ENCODE data around the gene SMIM12.

SMIM12 gene

GRCh38 chr1:34851431-34852105, 8.0 kb downstream of the SMIM12 start:
- no peak overlapping the region for H3K9ac ChIP-seq (ENCODE audit: low read length)
- no peaks in the 10 kb centered on the region for H3K9me3 ChIP-seq (ENCODE audit: control insufficient read depth, low read length)
- H3K4me3 ChIP-seq (ENCODE audit: low read length): no peak overlapping the region
- no peaks in the 10 kb centered on the region for H3K27me3 ChIP-seq (ENCODE audit: control insufficient read depth, insufficient read depth, low read length)
- peaks cover 3% of the 10 kb centered on the region for H3K4me1 ChIP-seq (ENCODE audit: control insufficient read depth, insufficient read depth, low read length)
- H3K36me3 ChIP-seq (ENCODE audit: control insufficient read depth, insufficient read depth, low read length): peaks cover 4% of the 10 kb centered on the region

GRCh38 chr1:34850382-34850781, 9.2 kb downstream of the SMIM12 start:
- H3K36me3 ChIP-seq (ENCODE audit: control insufficient read depth, insufficient read depth, low read length): peaks cover 4% of the 10 kb centered on the region

GRCh38 chr1:34847094-34847493, 12.5 kb downstream of the SMIM12 start:
- Histone ChIP-seq H3K4me1 (ENCODE audit: control insufficient read depth, insufficient read depth, low read length) (peaks cover 35% of the 10 kb centered on the region), H3K27me3 (ENCODE audit: control insufficient read depth, insufficient read depth, low read length) (no peaks in the 10 kb centered on the region), H3K9me3 (ENCODE audit: control insufficient read depth, low read length) (no peaks in the 10 kb centered on the region), H3K4me3 (ENCODE audit: low read length) (no peak overlapping the region), H3K36me3 (ENCODE audit: control insufficient read depth, insufficient read depth, low read length) (no peaks in the 10 kb centered on the region), H3K9ac (ENCODE audit: low read length) (no peak overlapping the region)

More at GRCh38 chr1:34850382-34850781, 9.2 kb downstream of the SMIM12 start:
- Histone ChIP-seq H3K4me1 (ENCODE audit: control insufficient read depth, insufficient read depth, low read length) (peaks cover 12% of the 10 kb centered on the region), H3K9ac (ENCODE audit: low read length) (no peak overlapping the region), H3K27me3 (ENCODE audit: control insufficient read depth, insufficient read depth, low read length) (no peaks in the 10 kb centered on the region), H3K9me3 (ENCODE audit: control insufficient read depth, low read length) (no peaks in the 10 kb centered on the region), H3K4me3 (ENCODE audit: low read length) (no peak overlapping the region)

DNA sequence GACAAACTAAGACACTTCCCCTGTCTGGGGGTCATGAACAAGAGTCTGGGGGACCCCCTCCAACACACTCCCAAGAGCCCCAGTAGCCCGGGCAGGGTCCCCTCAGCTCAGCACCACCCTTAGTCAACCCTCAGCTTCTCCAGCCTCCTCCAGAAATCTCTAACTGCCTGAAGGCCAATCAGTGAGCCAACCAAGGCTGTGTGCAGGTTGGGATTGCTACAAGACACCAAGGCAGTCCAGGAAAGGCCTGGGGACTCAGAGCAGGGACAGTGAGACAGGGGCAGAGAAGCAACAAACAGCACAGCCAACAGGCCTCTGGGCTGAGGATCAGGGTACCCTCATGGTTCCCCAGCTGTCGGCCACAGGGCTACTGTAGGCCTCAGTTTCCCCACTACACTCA, 13.3 kb downstream of the SMIM12 start:
- Histone ChIP-seq H3K4me1 (ENCODE audit: control insufficient read depth, insufficient read depth, low read length) (peaks cover 38% of the 10 kb centered on the region), H3K9ac (ENCODE audit: low read length) (no peak overlapping the region), H3K36me3 (ENCODE audit: control insufficient read depth, insufficient read depth, low read length) (no peaks in the 10 kb centered on the region), H3K4me3 (ENCODE audit: low read length) (no peak overlapping the region), H3K9me3 (ENCODE audit: control insufficient read depth, low read length) (no peaks in the 10 kb centered on the region), H3K27me3 (ENCODE audit: control insufficient read depth, insufficient read depth, low read length) (no peaks in the 10 kb centered on the region)

GRCh38 chr1:34845131-34845901, 14.2 kb downstream of the SMIM12 start:
- peaks cover 38% of the 10 kb centered on the region for H3K4me1 ChIP-seq (ENCODE audit: control insufficient read depth, insufficient read depth, low read length)
- no peaks in the 10 kb centered on the region for H3K9me3 ChIP-seq (ENCODE audit: control insufficient read depth, low read length)
- H3K27me3 ChIP-seq (ENCODE audit: control insufficient read depth, insufficient read depth, low read length): no peaks in the 10 kb centered on the region
- no peaks in the 10 kb centered on the region for H3K36me3 ChIP-seq (ENCODE audit: control insufficient read depth, insufficient read depth, low read length)
- no peak overlapping the region for H3K4me3 ChIP-seq (ENCODE audit: low read length)
- H3K9ac ChIP-seq (ENCODE audit: low read length): no peak overlapping the region

GRCh38 chr1:34844252-34844634, 15.3 kb downstream of the SMIM12 start:
- Histone ChIP-seq H3K9ac (ENCODE audit: low read length) (no peak overlapping the region), H3K27me3 (ENCODE audit: control insufficient read depth, insufficient read depth, low read length) (no peaks in the 10 kb centered on the region), H3K36me3 (ENCODE audit: control insufficient read depth, insufficient read depth, low read length) (no peaks in the 10 kb centered on the region), H3K9me3 (ENCODE audit: control insufficient read depth, low read length) (no peaks in the 10 kb centered on the region), H3K4me3 (ENCODE audit: low read length) (no peak overlapping the region), H3K4me1 (ENCODE audit: control insufficient read depth, insufficient read depth, low read length) (peaks cover 38% of the 10 kb centered on the region)

- H3K4me3 ChIP-seq (ENCODE audit: low read length): no peak overlapping the region
- no peak overlapping the region for H3K9ac ChIP-seq (ENCODE audit: low read length)
- no peaks in the 10 kb centered on the region for H3K27me3 ChIP-seq (ENCODE audit: control insufficient read depth, insufficient read depth, low read length)
- H3K4me1 ChIP-seq (ENCODE audit: control insufficient read depth, insufficient read depth, low read length): peaks cover 38% of the 10 kb centered on the region
- H3K36me3 ChIP-seq (ENCODE audit: control insufficient read depth, insufficient read depth, low read length): no peaks in the 10 kb centered on the region
- H3K9me3 ChIP-seq (ENCODE audit: control insufficient read depth, low read length): no peaks in the 10 kb centered on the region
These were observed 15.9 kb downstream of the SMIM12 start for GRCh38 chr1:34843392-34844251.

- Histone ChIP-seq H3K9ac (ENCODE audit: low read length) (no peak overlapping the region), H3K36me3 (ENCODE audit: control insufficient read depth, insufficient read depth, low read length) (no peaks in the 10 kb centered on the region), H3K27me3 (ENCODE audit: control insufficient read depth, insufficient read depth, low read length) (no peaks in the 10 kb centered on the region), H3K9me3 (ENCODE audit: control insufficient read depth, low read length) (no peaks in the 10 kb centered on the region), H3K4me3 (ENCODE audit: low read length) (no peak overlapping the region), H3K4me1 (ENCODE audit: control insufficient read depth, insufficient read depth, low read length) (peaks cover 38% of the 10 kb centered on the region)
These were observed 16.6 kb downstream of the SMIM12 start for GRCh38 chr1:34842952-34843371.

- Histone ChIP-seq H3K36me3 (ENCODE audit: control insufficient read depth, insufficient read depth, low read length) (no peaks in the 10 kb centered on the region), H3K4me1 (ENCODE audit: control insufficient read depth, insufficient read depth, low read length) (peaks cover 38% of the 10 kb centered on the region), H3K9me3 (ENCODE audit: control insufficient read depth, low read length) (no peaks in the 10 kb centered on the region), H3K27me3 (ENCODE audit: control insufficient read depth, insufficient read depth, low read length) (no peaks in the 10 kb centered on the region), H3K4me3 (ENCODE audit: low read length) (no peak overlapping the region), H3K9ac (ENCODE audit: low read length) (no peak overlapping the region)
These were observed 17.5 kb downstream of the SMIM12 start for GRCh38 chr1:34842073-34842472.

- Histone ChIP-seq H3K4me1 (ENCODE audit: control insufficient read depth, insufficient read depth, low read length) (peaks cover 30% of the 10 kb centered on the region), H3K9me3 (ENCODE audit: control insufficient read depth, low read length) (no peaks in the 10 kb centered on the region), H3K27me3 (ENCODE audit: control insufficient read depth, insufficient read depth, low read length) (no peaks in the 10 kb centered on the region), H3K4me3 (ENCODE audit: low read length) (no peak overlapping the region), H3K9ac (ENCODE audit: low read length) (no peak overlapping the region), H3K36me3 (ENCODE audit: control insufficient read depth, insufficient read depth, low read length) (no peaks in the 10 kb centered on the region)
These were observed 19.1 kb downstream of the SMIM12 start for GRCh38 chr1:34840426-34840825.

DNA sequence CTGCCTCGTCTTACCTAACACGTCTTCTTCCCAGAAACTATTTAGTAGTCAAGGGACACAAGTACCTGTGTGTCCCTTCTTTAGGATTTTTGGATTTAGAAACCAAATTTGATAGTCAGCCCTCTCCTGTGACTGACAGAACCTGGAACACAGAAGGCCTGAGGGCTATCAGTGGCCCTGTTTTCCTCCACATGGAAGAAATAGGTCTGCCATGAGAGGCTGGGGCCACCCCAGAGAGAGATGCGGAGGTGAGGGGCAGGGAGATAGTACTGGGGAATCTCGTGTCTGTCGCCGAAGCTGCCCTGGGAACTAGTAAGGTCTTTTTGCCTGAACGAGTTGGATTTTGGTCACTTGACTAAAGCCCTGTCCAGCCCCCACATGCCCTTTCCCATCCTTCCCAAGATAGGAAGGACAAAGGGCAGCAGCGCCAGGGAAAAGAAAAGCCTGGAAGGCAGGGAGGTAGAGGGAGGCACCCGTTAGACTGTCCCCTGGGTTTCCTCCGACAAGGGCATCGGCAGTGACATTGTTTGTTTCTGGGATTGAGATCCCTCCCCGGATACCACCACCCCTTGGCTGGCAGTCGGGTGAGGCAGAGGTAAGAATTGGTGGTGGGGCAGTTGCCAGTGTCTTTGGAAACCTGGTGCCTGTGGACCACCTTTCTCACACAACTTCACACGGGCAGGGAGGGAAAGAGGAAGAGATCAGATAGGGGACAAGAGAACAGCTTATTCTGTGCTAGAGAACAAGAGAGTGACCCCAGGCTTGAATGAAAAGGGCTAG, 19.8 kb downstream of the SMIM12 start:
- Histone ChIP-seq H3K9ac (ENCODE audit: low read length) (no peak overlapping the region), H3K9me3 (ENCODE audit: control insufficient read depth, low read length) (no peaks in the 10 kb centered on the region), H3K4me1 (ENCODE audit: control insufficient read depth, insufficient read depth, low read length) (peaks cover 25% of the 10 kb centered on the region), H3K27me3 (ENCODE audit: control insufficient read depth, insufficient read depth, low read length) (no peaks in the 10 kb centered on the region), H3K36me3 (ENCODE audit: control insufficient read depth, insufficient read depth, low read length) (no peaks in the 10 kb centered on the region), H3K4me3 (ENCODE audit: low read length) (no peak overlapping the region)
